HG03108 (cell line): Measurements from ENCODE around the gene SH2D5.

Source experiments
- ATAC-seq: cut with Tn5 transposase; IDR thresholded peaks from one replicate; pipeline ENCODE4 v1.9.1; 2021; ENCODE audit warnings: moderate library complexity; ENCODE audit not compliant: unreplicated experiment

Gene SH2D5

GRCh38 chr1:20732588-20733359, at the start of gene SH2D5:
Gene SH2D5, minus strand, starts transcription at chr1:20732703. Its CDS starts 4,659 bp downstream, at chr1:20728044.
- ATAC-seq: peak; percentile 48

DNA sequence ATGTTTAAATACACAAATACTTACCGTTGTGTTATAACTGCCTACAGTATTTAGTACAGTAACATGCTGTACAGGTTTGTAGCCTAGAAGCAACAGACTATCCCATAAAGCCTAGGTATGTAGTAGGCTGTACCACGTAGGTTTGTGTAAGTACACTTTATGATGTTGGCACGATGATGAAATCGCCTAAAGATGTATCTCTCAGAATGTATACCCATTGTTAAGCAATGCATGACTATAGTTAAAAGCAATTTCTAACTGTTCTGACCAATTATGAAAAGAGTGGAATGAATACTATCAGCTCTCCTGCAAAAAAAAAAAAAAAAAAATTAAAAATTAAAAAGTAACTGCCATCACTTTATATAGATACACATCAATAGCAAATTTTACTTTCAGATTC, 43.2 kb upstream of the SH2D5 start:
- ATAC-seq: no peak

DNA sequence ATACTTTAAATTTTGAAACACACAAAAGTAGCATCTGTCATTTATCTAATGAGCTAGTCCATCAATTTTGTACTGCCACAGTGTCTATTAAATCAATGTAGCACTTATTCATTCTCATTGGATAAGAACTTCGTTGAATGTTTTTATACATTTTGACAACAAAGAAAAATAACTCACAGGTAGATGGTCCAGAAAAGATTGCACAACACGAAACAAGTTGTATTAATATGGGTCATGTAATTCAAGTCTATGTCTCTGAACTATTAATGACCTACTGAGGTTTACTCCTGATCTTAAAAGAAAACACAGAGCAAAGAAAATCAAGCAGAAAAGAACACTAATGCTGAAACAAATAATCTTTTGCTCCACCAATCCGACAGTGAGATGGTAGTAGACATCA, 39.3 kb upstream of the SH2D5 start:
- no peak for ATAC-seq

DNA sequence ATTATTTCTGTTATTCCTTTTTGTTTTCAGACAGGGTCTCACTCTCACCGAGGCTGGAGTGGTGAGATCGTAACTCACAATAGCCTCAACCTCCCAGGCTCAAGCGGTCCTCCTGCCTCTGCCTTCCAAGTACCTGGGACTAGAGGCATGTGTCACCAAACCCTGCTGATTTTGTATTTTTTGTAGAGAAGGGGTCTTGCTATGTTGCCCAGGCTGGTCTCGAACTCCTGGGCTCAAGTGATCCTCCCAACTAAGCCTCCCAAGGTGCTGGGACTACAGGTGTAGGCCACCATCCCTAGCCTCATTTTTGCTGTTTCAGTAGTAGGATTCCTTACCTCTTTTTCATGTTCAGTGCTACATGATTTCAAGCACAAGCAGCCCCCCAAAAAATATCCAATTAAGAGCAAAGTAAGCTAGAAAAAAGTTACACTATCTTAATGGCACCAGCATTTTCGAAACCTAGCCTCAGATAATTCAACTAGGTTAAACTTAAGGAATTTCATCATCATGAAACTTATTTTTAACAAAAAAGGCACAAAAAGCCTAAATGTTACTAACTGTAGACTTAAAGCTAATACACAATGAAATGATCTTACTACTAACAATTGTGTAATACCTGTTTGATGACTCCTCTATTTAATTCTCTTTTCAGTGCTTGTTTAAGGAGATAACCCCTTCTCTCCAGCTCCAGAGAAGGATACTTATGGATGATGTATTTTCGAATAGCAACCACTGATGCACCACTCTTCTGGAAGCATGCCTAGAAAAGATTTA, 38.0 kb upstream of the SH2D5 start:
- ATAC-seq: no peak

- ATAC-seq: no peak
Measured at GRCh38 chr1:20767271-20767670, 34.8 kb upstream of the SH2D5 start.

- no peak for ATAC-seq
Measured at GRCh38 chr1:20763417-20763816, 30.9 kb upstream of the SH2D5 start.

GRCh38 chr1:20760322-20760721, 27.8 kb upstream of the SH2D5 start:
- ATAC-seq: no peak

GRCh38 chr1:20753589-20753988, 21.1 kb upstream of the SH2D5 start:
- no peak for ATAC-seq

GRCh38 chr1:20751462-20751990, 19.0 kb upstream of the SH2D5 start:
- no peak for ATAC-seq

DNA sequence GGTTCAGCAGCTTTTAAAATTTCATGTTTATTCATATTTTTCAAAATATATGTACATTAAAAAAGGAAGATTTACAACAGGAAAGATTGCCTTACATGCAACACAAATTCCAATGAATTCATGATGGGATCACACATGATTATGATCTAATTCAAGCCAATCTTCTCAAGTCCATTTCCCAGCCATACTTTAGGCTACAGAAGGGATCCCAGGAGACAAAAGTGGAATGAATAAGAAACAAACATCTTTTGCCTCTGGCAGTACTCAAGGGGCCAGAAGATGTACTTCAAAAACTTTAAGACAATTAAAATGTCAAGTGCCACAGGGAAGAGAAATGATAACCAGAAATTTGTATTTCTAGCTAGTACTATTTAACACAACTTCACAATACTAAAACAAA, 10.2 kb upstream of the SH2D5 start:
- no peak for ATAC-seq

- ATAC-seq: no peak
Measured at GRCh38 chr1:20740781-20741180, 8.3 kb upstream of the SH2D5 start.

DNA sequence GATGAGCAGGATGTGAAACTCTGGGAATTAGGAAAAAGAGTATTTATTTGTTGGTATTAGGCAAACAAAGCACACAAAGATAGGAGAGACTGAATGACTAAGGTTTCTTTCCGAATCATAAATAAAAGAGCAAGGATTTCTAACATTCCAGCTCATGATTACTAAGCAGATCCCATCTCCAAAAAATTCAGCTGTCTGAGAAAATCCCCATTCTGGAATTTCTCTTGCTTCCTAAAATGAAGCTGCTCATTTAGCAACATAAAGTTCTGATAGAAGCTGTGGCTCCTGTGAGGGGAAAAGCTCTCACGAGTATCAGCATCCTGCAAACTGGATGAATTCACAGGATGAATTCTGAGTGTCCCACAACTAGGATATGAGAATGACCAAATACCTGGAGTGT, 6.7 kb upstream of the SH2D5 start:
- no peak for ATAC-seq

DNA sequence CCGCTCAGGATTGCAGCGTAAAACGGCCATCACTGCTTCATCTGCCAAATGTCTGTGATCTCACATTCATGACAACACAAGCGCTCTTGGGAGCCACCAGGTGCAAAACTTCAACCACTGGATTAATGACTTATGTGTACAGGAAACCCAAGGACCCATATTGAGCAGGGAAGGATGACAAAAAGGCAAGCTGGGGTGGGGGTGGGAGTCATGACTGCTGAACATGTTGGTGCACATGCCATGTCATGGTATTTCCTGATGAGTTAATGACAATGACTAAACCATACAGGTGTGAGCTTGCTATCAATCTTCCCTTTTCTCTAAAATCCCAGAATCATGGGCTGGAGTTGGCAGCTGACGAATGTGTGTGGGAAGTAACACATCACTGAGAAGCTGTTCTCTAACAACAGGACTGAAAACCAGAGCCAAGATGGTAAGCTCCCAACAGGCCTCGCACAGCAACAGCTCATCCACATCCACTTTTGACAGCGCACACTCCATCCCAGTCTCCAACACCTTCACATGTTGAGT, 3.1 kb upstream of the SH2D5 start:
- ATAC-seq: no peak

- ATAC-seq: no peak
Measured at GRCh38 chr1:20733360-20733975, 965 bp upstream of the SH2D5 start.

DNA sequence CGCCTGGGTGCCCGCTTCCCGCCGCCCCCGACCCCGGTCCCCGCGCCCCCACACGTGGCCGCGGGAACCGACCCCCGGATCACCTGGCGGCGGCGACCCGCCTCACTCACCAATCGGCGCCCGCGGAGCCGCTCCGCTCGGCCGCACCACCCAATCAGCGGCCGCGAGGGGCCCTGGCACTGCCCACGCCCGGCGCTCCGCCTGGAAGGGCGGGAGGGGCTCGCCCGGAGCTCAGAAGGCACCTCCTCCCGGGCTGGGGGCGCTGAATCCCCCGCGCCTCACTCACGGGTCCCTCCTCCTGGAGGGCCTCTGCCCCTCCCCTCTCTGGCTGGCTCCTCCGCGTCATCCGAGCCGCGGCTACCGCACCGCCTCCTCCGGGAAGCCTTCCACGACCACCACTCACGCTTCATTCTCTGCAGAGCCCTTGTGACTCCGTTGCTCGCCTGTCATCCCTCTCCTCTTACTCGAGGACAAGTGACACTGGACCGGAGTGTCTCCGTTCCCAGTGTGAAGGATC, 374 bp downstream of the SH2D5 start:
- ATAC-seq: peak; percentile 53

DNA sequence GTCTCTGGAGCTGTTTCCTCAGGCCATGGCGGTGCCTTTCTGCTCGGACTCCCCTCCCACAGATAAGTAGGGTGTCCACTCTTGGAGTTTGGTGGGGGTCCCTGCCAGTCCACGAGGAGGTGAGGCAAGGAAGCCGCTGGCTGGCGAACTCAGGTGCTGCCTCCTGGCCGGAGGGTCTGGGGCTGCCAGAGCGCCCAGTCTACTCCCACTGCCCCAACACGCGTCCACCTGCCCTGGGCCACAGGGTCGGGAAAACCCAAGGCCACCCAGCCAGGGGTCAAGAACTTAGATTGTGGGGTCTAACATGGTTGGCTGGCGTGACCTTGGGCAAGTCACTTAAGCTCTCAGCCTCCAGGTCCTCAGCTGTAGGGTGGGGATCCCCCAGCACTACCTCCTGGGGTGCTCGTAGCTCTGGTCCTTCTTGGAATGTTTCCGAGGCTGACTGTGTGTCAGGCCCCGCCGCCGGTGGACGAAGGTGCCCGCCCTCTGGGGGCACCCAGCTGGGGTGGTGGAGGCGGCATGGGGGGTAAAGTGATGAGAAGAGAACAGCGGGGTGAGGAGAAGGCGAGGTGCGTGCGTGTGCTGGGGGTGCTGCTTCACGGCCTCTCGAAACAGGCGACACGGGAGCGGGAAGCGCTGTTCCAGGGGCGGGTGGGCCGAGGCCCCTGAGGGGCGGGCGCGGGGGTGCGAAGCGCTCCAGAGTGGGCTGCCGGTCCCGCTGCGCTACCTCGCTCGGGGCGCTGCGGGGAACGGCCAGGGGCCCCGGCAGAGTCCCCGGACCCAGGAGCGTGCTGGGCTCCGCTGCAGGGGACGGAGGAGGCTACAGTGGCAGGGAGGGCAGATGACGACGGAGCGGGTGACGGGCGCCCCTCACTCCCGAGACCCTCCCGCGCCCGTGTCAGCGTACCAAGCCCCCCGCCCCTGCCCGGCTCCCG, 1.2 kb downstream of the SH2D5 start:
- ATAC-seq: no peak

DNA sequence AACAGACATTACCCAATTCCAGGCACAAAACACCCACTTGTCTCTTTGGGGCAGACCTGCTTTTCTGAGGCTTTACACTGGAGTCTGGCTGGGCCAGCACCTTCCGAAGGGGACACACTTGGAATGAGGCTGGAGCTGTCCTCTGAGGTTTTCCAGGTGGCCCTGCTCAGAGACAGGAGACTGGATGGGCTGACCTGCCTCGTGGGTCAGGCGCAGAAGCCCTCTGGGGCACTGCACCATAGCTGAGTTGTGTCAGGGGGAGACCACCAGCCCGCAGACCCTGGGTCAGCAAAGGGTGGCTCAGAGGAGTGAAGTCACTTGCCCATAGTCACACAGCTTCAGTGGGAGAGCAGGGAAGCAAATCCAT, 1.8 kb downstream of the SH2D5 start:
- ATAC-seq: no peak

- no peak for ATAC-seq
Measured at GRCh38 chr1:20729990-20730689, 2.4 kb downstream of the SH2D5 start.

DNA sequence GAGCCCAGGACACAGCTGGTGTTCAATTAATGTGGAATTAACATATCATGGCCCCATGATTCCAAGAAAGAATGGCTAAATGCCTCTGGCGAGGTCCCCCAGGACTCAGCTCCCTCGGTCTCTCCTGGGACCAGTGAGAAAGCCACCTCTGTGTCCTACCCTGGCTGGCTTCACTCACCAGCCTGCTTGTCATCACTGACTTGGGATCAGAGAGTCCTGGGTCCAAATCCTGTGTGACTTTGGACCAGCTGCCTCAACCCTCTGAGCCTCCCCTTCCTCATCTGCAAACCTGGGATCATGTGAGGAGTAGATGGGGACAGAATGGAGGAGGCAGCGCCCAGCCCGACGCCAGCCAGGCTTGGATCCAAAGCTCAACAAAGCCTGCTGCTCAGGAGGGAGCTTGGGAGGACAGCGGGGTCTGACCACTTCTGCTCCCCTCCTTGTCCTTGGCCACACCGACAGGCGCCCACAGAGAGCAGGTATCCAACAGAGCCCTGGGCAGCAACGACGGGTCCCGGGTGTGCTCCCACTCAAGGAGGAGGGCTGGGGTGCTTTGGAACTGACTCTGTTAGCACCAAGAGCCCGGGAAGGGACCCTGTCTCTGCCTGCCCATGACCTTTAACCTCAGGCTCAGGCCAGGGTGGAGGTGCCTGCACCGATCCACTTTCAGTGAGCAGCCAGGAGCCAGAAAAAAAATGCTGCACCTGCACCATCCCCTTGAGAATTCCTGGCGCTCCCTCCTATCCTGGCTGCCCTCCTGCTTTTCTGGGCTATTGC, 3.2 kb downstream of the SH2D5 start:
- no peak for ATAC-seq
